Activated naive CD8-positive, alpha-beta T cell treated with anti-CD3 and anti-CD28 coated beads for 36 hours (primary cell): Measurements from ENCODE around the gene COG7. TPM values are rescaled to one million over a fixed set of nuclear protein-coding genes. Genes with fewer than 3 reads are reported as not detected.
"Not testable (repeated sequence)": the region's sequence is repeated elsewhere in the genome, so short reads cannot be mapped to it uniquely, and the experiment has no call there.

Experiments
- DNase-seq: peaks from one replicate; pipeline ENCODE4 v3.0.0; 2021
- H3K27ac Mint-ChIP-seq: one replicate; pipeline ENCODE4 v1.8.0; 2022; ENCODE audit warnings: mild to moderate bottlenecking, moderate library complexity, mixed read lengths
- H3K27me3 Mint-ChIP-seq: one replicate; pipeline ENCODE4 v1.8.0; 2022; ENCODE audit warnings: mild to moderate bottlenecking, mixed read lengths
- H3K36me3 Mint-ChIP-seq: one replicate; pipeline ENCODE4 v1.8.0; 2021; ENCODE audit warnings: mild to moderate bottlenecking, mixed read lengths
- H3K4me1 Mint-ChIP-seq: one replicate; pipeline ENCODE4 v1.8.0; 2021; ENCODE audit warnings: mixed read lengths
- H3K4me3 Mint-ChIP-seq: one replicate; pipeline ENCODE4 v1.8.0; 2022; ENCODE audit warnings: mild to moderate bottlenecking, moderate library complexity, mixed read lengths
- H3K9me3 Mint-ChIP-seq: one replicate; pipeline ENCODE4 v1.8.0; 2022; ENCODE audit warnings: mixed read lengths
- total RNA-seq, 2 experiments: library from RNA; stranded (reverse); gene quantifications; one replicate each; pipeline ENCODE4 v1.2.3, GENCODE V29; 2021

COG7 gene
- total RNA-seq, 2 experiments from 2014 or later: 14.0 to 14.1 TPM

- H3K4me3 Mint-ChIP-seq: no peak overlapping the region
- no peaks in the 10 kb centered on the region for H3K4me1 Mint-ChIP-seq
- no peak for DNase-seq
- H3K27me3 Mint-ChIP-seq: no peaks in the 10 kb centered on the region
- H3K9me3 Mint-ChIP-seq: no peaks in the 10 kb centered on the region
- H3K27ac Mint-ChIP-seq: no peak overlapping the region
- H3K36me3 Mint-ChIP-seq: peaks cover 13% of the 10 kb centered on the region
These were observed 31.7 kb upstream of the COG7 start for GRCh38 chr16:23484510-23485256.

DNA sequence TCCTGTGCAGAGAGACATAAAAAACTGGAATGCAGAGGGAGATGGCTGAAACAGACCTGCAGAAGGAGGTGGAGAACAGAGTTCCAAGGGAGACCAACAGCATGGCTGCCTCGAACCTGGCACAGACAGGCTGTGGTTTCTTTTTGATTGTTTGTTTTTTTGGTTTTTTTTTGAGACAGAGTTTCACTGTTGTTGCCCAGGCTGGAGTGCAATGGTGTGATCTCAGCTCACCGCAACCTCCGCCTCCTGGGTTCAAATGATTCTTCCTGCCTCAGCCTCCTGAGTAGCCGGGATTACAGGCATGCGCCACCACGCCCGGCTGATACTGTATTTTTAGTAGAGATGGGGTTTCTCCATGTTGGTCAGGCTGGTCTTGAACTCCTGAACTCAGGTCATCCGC lies 30.5 kb upstream of the COG7 start:
- not testable (repeated sequence) for H3K27ac Mint-ChIP-seq, H3K4me3 Mint-ChIP-seq, DNase-seq, H3K27me3 Mint-ChIP-seq, H3K9me3 Mint-ChIP-seq, H3K4me1 Mint-ChIP-seq
- peaks cover 17% of the 10 kb centered on the region for H3K36me3 Mint-ChIP-seq

DNA sequence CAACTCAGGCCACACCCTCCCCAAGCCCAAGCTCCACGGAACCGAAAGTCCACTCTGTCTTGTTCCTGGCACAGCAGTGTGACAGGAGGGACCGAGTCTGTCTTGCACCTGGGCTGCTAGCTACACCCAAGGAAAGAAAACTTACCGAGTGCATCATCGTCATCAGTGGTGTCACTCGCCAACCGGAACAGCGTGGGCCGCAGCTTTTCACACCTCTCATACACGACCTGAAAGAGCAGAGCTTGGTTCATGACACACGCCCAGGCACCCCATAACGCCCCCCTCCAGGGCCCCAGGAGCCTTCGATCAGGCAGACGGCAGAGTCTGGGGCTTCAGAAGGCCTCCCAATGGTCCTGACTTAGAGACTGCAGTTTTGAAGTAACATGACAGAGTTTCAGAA lies 29.8 kb upstream of the COG7 start:
- peaks cover 17% of the 10 kb centered on the region for H3K36me3 Mint-ChIP-seq
- no peak for DNase-seq
- H3K27ac Mint-ChIP-seq: peak overlapping the region; percentile 12
- H3K9me3 Mint-ChIP-seq: no peaks in the 10 kb centered on the region
- H3K27me3 Mint-ChIP-seq: no peaks in the 10 kb centered on the region
- no peaks in the 10 kb centered on the region for H3K4me1 Mint-ChIP-seq
- H3K4me3 Mint-ChIP-seq: no peak overlapping the region

DNA sequence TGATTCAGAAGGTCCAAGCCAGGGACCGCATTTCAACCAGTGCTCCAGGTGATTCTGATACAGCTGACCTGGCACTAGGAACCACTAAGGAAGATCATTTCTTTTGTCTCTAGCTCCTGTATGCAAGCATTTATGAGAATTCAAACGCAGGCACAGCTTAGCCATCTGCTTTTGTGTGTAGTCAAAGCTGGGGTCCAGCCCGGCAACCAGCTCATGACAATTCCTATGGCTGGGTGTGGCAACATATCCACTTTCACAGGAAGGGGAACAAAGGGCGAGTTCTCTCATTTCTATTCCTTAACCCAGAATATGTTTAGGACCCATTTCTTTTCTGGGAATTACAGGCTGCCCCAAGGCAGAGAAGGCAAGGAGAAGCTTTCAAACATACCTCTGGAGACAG lies 27.3 kb upstream of the COG7 start:
- DNase-seq: no peak
- H3K4me3 Mint-ChIP-seq: no peak overlapping the region
- no peaks in the 10 kb centered on the region for H3K27me3 Mint-ChIP-seq
- no peaks in the 10 kb centered on the region for H3K4me1 Mint-ChIP-seq
- peaks cover 17% of the 10 kb centered on the region for H3K36me3 Mint-ChIP-seq
- H3K9me3 Mint-ChIP-seq: no peaks in the 10 kb centered on the region
- H3K27ac Mint-ChIP-seq: no peak overlapping the region

GRCh38 chr16:23479138-23479537 lies 26.1 kb upstream of the COG7 start:
- Mint-ChIP-seq H3K27me3 (no peaks in the 10 kb centered on the region), H3K9me3 (no peaks in the 10 kb centered on the region), H3K4me1 (no peaks in the 10 kb centered on the region), H3K4me3 (no peak overlapping the region), H3K36me3 (peaks cover 17% of the 10 kb centered on the region), H3K27ac (peak overlapping the region; percentile 22)
- no peak for DNase-seq

DNA sequence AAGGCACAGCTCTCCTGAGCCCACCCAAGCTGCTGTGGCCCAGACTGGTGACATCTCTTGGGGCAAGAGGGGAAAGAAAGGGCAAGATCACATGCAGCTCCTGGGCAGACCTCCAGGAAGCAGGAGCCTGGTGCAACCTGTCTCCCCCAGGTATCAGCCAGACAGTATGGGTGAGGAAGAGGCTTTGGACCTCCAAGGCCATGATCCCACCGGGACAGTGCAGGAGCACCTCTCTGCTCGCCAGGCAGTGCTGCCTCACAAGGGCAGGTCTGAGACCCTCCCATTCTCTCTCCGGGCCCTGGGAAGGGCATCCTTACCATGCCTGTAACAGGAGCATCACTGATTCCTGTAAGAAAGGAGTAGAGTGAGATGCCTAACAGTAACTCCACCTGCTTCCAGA lies 25.6 kb upstream of the COG7 start:
- no peaks in the 10 kb centered on the region for H3K27me3 Mint-ChIP-seq
- no peak overlapping the region for H3K4me3 Mint-ChIP-seq
- peaks cover 17% of the 10 kb centered on the region for H3K36me3 Mint-ChIP-seq
- H3K4me1 Mint-ChIP-seq: no peaks in the 10 kb centered on the region
- no peak for DNase-seq
- H3K9me3 Mint-ChIP-seq: no peaks in the 10 kb centered on the region
- no peak overlapping the region for H3K27ac Mint-ChIP-seq

GRCh38 chr16:23476289-23476688 lies 23.3 kb upstream of the COG7 start:
- Mint-ChIP-seq H3K9me3 (no peaks in the 10 kb centered on the region), H3K27ac (no peak overlapping the region), H3K4me3 (no peak overlapping the region), H3K27me3 (no peaks in the 10 kb centered on the region), H3K4me1 (no peaks in the 10 kb centered on the region), H3K36me3 (peaks cover 14% of the 10 kb centered on the region)
- no peak for DNase-seq

DNA sequence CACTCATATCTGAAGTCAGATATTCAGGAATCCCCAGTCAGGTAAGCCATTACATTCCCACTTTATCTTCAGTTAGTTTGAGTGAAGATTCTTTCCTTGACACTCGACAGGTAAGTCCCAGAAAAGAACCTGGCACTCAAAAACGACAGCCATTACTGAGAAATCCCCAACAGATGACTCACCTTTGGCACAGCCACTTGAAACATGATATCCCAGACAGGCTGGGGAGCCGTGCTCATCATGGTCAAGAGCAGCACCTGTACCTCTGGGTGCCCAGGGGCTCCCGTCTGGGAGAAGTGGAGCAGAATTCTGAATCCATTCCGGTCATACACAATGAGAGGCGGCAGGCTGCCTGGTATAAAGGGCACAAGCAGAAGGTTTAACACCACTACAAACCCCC lies 16.8 kb upstream of the COG7 start:
- H3K4me1 Mint-ChIP-seq: no peaks in the 10 kb centered on the region
- no peak overlapping the region for H3K27ac Mint-ChIP-seq
- DNase-seq: no peak
- no peaks in the 10 kb centered on the region for H3K9me3 Mint-ChIP-seq
- H3K36me3 Mint-ChIP-seq: peaks cover 9% of the 10 kb centered on the region
- H3K4me3 Mint-ChIP-seq: no peak overlapping the region
- no peaks in the 10 kb centered on the region for H3K27me3 Mint-ChIP-seq

DNA sequence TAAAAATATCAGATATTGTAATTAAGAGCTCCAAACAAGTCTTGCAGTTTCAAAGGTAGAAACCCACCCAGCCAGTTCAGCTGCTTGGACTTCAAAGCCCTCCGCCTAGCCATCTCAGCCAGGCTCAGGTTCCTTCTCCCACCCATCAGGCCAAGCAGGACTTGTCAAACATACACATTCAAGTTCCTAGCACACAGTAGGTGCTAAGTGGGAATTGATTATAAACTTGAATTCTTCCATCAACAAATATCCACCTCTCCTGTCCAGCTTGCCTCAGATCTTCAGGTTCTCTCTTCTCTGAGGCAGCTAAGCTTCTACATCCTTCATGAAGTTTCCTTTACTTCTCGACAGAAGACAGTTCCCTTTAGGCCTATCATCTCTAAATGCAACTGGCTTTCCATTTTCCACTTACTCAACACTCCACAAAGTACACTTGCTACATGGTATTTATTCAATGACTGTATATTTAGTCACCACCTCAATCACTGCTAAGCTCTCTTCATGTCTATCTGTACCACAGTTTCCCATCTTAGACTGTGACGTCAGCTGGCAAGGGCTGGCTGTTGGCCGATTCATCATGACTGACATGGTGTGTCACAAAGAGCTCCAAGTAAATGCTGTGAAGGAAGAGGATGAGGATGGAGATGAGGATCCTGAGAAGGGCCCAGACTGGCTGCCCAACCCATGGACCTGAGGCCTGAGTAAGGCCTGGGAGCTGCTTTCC lies 13.3 kb upstream of the COG7 start:
- DNase-seq: no peak
- no peaks in the 10 kb centered on the region for H3K9me3 Mint-ChIP-seq
- H3K36me3 Mint-ChIP-seq: peaks cover 6% of the 10 kb centered on the region
- no peak overlapping the region for H3K4me3 Mint-ChIP-seq
- no peaks in the 10 kb centered on the region for H3K4me1 Mint-ChIP-seq
- no peaks in the 10 kb centered on the region for H3K27me3 Mint-ChIP-seq
- peak overlapping the region; percentile 18 for H3K27ac Mint-ChIP-seq

- Mint-ChIP-seq H3K27me3 (no peaks in the 10 kb centered on the region), H3K4me1 (no peaks in the 10 kb centered on the region), H3K27ac (no peak overlapping the region), H3K4me3 (no peak overlapping the region), H3K9me3 (no peaks in the 10 kb centered on the region), H3K36me3 (peaks cover 5% of the 10 kb centered on the region)
- DNase-seq: no peak
These were observed 12.2 kb upstream of the COG7 start for GRCh38 chr16:23465179-23465578.

GRCh38 chr16:23464196-23464595 lies 11.2 kb upstream of the COG7 start:
- no peak for DNase-seq
- H3K36me3 Mint-ChIP-seq: no peaks in the 10 kb centered on the region
- H3K27ac Mint-ChIP-seq: no peak overlapping the region
- no peaks in the 10 kb centered on the region for H3K9me3 Mint-ChIP-seq
- no peaks in the 10 kb centered on the region for H3K4me1 Mint-ChIP-seq
- H3K4me3 Mint-ChIP-seq: no peak overlapping the region
- H3K27me3 Mint-ChIP-seq: no peaks in the 10 kb centered on the region

GRCh38 chr16:23462994-23463393 lies 10.0 kb upstream of the COG7 start:
- H3K27ac Mint-ChIP-seq, H3K36me3 Mint-ChIP-seq, H3K27me3 Mint-ChIP-seq, H3K4me1 Mint-ChIP-seq, DNase-seq, H3K4me3 Mint-ChIP-seq, H3K9me3 Mint-ChIP-seq: not testable (repeated sequence)

DNA sequence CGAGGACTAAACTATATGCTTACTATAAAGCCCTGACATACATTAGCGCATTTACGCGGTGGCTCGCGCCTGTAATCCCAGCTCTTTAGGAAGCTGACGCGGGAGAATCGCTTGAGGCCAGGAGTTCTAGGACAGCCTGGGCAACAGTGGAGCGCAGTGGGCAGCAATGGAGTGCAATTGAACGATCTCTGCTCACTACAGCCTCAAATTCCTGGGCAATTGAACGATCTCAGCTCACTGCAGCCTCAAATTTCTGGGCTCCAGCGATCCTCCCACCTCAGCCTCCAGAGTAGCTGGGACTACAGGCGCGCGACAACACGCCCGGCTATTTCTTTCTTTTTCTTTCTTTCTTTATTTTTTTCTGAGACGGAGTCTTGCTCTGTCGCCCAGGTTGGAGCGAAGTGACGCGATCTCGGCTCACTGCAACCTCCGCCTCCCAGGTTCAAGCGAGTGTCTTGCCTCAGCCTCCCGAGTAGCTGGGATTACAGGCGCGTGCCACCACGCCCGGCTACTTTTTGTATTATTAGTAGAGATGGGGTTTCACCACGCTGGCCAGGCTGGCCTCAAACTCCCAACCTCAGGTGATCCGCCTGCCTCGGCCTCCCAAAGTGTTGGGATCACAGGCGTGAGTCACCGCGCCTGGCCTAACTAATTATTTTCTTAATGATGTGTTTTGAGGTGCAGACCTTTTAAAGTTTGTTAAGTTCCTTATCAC lies 506 bp upstream of the COG7 start:
- Mint-ChIP-seq H3K36me3 (peaks cover 2% of the 10 kb centered on the region), H3K27me3 (no peaks in the 10 kb centered on the region), H3K4me1 (peaks cover 25% of the 10 kb centered on the region), H3K4me3 (peak overlapping the region; percentile 98), H3K9me3 (no peaks in the 10 kb centered on the region), H3K27ac (peak overlapping the region; percentile 87)
- no peak for DNase-seq

DNA sequence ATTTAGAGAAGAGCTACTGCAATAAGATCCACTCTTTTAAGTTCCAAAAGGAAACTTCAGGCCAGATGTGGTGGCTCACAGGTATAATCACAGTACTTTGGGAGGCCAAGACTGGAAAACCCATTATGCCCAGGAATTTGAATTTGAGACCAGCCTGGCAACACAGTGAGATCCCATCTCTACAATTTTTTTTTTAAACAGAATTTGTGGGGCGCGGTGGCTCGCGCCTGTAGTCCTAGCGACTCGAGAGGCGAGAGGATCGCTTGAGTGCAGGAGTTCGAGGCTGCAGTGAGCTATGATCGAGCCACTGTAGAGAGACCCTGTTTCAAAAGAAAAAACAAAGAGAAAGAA lies 793 bp downstream of the COG7 start:
- peaks cover 28% of the 10 kb centered on the region for H3K4me1 Mint-ChIP-seq
- no peaks in the 10 kb centered on the region for H3K27me3 Mint-ChIP-seq
- H3K36me3 Mint-ChIP-seq: peaks cover 2% of the 10 kb centered on the region
- no peaks in the 10 kb centered on the region for H3K9me3 Mint-ChIP-seq
- H3K4me3 Mint-ChIP-seq: peak overlapping the region; percentile 98
- H3K27ac Mint-ChIP-seq: peak overlapping the region; percentile 87
- DNase-seq: peak; percentile 2

GRCh38 chr16:23448392-23448791 lies 4.6 kb downstream of the COG7 start:
- Mint-ChIP-seq H3K27ac (no peak overlapping the region), H3K9me3 (no peaks in the 10 kb centered on the region), H3K4me3 (no peak overlapping the region), H3K4me1 (peaks cover 26% of the 10 kb centered on the region), H3K27me3 (no peaks in the 10 kb centered on the region), H3K36me3 (peaks cover 4% of the 10 kb centered on the region)
- DNase-seq: no peak
